22Rv1 (cell line): ENCODE data around the gene GATA2.

Source experiments
- H3K27ac ChIP-seq: fragments of 450-650 bp; 2 replicates; pipeline ENCODE4 v1.5.1; 2017
- ZFX ChIP-seq: fragments of 450-650 bp; IDR thresholded peaks from 2 replicates; pipeline ENCODE4 v1.6.1; 2017; ENCODE audit warnings: antibody characterized with exemption, borderline replicate concordance
- TF ChIP-seq, protein P1 (sequence below): fragments of 450-650 bp; IDR thresholded peaks from 2 replicates; pipeline ENCODE4 v1.5.1; 2017; ENCODE audit warnings: mild to moderate bottlenecking

The GATA2 gene

DNA sequence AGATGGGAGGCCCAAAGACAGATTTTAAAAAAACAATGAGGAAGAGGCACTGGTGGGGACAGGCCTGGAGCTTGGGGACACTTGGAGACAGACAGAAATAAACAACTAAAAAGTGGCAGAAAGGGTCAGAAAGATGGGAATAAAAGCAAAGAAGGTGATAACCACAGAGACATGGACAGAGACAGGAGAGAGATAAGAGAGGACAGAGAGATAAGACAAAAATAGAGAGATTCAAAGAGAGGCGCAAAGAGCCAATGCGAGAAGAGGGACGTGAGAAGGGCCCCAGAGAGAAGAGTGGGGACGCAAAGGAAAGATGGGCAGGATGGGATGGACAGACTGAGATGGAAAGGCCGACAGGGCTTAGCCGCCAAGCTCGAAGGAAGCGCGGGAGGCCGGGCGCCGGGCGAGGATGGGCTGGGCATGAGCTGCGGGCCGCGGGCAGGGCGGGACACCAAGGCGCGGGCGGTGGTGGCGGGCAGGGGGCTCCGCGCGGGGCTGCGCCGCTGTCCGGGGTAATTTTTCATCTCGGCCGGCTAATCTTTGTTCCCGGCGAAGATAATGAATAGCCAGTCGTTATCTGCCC, 3.1 kb upstream of the GATA2 start:
- TF ChIP-seq, protein P1, sequence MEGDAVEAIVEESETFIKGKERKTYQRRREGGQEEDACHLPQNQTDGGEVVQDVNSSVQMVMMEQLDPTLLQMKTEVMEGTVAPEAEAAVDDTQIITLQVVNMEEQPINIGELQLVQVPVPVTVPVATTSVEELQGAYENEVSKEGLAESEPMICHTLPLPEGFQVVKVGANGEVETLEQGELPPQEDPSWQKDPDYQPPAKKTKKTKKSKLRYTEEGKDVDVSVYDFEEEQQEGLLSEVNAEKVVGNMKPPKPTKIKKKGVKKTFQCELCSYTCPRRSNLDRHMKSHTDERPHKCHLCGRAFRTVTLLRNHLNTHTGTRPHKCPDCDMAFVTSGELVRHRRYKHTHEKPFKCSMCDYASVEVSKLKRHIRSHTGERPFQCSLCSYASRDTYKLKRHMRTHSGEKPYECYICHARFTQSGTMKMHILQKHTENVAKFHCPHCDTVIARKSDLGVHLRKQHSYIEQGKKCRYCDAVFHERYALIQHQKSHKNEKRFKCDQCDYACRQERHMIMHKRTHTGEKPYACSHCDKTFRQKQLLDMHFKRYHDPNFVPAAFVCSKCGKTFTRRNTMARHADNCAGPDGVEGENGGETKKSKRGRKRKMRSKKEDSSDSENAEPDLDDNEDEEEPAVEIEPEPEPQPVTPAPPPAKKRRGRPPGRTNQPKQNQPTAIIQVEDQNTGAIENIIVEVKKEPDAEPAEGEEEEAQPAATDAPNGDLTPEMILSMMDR: no peak
- TF ChIP-seq ZFX: no peak
- H3K27ac ChIP-seq: peak overlapping the region; percentile 73

DNA sequence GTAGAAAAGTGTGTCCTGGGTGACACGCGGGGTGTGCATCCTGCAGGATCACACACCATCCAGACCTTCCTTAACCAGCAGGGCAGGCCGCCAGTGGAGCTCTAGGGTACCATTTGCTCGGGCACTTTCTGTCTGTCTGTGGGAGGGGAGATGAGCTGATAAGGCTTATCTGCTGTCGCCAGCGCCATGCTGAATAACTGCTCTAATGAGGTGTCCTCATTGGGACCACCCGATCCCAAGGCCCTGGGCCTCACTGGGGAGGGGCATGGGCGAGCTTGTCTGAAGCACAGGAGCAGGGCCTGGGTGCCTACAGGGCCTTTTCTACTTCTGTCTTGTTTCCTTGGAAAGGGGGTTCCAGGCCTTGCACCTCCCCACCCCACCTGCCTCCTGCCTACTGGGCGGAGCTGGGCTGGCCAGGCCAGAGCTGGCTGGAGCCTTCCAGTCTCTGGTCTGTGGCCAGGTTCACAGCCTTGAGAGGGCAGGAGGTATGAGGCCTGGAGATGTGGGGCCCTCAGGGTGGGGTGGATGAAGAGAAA, 2.5 kb upstream of the GATA2 start:
- no peak for TF ChIP-seq ZFX
- TF ChIP-seq, protein P1: no peak
- peak overlapping the region; percentile 73 for H3K27ac ChIP-seq

DNA sequence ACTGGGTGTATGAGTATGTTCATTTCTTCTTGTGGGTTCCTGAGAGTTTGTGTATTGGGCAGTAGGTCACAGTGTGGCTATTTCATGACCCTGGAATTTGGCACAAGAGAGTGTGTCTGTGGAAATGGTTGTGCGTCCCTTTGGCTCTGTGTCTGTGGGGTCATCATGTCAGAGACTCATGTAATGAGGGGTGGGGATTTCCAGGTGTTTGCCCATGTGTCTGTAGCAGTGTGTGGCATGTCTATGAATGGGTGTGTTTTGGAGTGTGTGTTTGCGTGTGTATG, 1.3 kb upstream of the GATA2 start:
- TF ChIP-seq ZFX: no peak
- TF ChIP-seq, protein P1: no peak
- H3K27ac ChIP-seq: peak overlapping the region; percentile 73

DNA sequence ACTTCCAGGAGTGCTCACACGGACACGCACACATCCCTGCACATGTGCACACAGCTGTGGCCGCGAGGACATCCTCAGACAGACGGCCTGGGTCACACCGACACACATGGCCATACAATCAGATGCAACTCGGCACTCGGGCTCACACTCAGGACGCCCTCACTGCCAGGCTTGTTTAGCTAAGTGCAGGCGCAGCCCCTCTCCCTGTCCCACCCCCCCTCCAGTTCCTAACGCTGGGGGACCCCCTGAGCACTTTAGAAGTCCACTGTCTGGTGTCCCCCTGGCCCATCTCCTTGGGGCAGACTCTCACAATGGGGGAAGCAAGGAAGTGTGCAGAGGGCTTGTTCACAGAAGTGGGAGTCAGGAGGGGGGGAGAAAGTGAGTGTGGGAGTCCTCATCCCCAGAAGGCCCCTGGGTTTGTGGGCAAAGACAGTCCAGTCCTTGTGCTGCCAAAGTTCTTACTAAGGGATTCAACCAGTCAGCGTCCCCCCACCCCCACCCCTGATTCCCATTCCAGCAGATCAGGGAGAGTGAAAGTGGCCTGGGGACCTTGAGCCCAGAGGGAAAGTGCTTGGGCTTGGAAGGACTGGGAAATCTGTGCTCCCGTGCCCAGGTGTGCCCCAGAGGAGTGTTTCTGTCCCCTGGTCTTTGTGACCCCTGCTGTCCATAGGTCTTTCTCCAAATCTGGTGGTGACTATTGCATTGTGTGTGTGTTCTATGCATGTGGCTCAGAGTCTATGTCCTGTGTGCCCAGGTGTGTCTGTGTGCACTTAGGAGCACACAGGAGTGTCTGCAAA, 767 bp upstream of the GATA2 start:
- TF ChIP-seq ZFX: no peak
- TF ChIP-seq, protein P1: no peak
- H3K27ac ChIP-seq: peak overlapping the region; percentile 73

DNA sequence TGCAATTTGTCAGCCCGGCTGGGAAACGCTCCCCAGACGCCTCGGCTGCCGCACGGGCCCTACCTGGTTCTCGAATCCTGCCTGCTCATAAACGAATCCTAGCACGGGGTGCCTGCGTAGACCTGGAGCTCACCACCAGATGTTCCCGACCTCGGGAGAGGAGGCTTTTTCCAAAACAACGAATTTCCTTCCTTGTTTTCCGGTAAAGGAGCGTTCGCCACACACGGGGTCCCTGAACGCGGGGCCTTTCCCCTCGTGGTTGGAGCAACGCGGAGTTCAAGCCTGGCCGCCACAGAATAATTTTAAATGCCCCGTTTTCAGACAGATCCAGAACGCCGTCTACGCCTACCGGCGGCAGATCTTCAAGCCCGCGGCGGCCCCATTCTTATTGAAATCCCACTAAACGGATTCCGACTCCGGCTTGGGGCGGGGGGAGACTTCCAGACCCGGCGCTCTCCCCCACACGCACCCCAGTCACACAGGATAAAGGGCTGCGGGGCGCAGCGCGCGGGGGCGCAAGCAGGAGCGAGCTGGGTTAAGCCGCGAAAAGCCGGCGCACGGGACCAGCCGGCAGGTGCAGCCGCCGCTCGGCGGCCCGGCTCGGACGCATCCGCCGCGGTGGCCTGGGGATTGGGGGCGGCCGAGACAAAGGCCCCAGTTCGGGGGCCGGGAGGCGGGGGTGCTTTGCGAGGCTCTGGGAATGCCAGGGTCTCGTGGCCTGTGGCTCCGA, 895 bp downstream of the GATA2 start:
- H3K27ac ChIP-seq: peak overlapping the region; percentile 96
- TF ChIP-seq, protein P1: no peak
- TF ChIP-seq ZFX: no peak

DNA sequence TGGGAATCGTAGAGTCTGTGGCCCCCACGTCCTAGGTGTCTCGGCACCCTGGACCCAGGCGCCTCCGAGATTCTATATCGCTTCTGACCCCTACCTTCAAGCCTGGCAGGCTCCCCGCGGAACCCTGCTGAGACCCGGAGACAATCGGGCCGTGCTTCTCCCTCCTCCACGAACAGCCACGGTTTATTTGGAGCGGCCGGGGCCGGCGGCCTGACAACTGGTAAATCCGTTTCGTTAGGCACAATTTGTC, 1.4 kb downstream of the GATA2 start:
- H3K27ac ChIP-seq: peak overlapping the region; percentile 96

More for the DNA sequence above, 1.4 kb downstream of the GATA2 start:
- TF ChIP-seq, protein P1: no peak
- TF ChIP-seq ZFX: no peak
